WTC11 (cell line): ENCODE measurements around the gene ARF5. TPM values are rescaled to one million over a fixed set of nuclear protein-coding genes. Genes with fewer than 3 reads are reported as not detected.

Experiments
- ATAC-seq: fragments of 200-7000 bp; cut with Tn5 transposase; 2 replicates; pipeline ENCODE4 v1.10.0; 2021; ENCODE audit warnings: mild to moderate bottlenecking, moderate library complexity
- CTCF ChIA-PET: fragments of 300-600 bp; sonication (Branson Sonifier 250); formaldehyde crosslinking; loops from one replicate; lab custom pipeline; 2021; ENCODE audit warnings: antibody characterized with exemption; lab: Charles Lee
- POLR2A ChIA-PET: fragments of 350-600 bp; sonication (Branson Sonifier 250); formaldehyde crosslinking; loops from one replicate; lab custom pipeline; 2021; ENCODE audit warnings: antibody characterized with exemption; lab: Charles Lee
- DNase-seq: peaks from one replicate; pipeline ENCODE4 v3.0.0; 2021; ENCODE audit warnings: low spot score
- H3K27ac Mint-ChIP-seq: 2 replicates; pipeline ENCODE4 v1.8.0; 2021; ENCODE audit warnings: mixed read lengths
- H3K27me3 Mint-ChIP-seq: 2 replicates; pipeline ENCODE4 v1.8.0; 2021; ENCODE audit warnings: low read depth, mild to moderate bottlenecking, moderate library complexity, mixed read lengths
- H3K36me3 Mint-ChIP-seq: 2 replicates; pipeline ENCODE4 v1.8.0; 2021; ENCODE audit warnings: mixed read lengths
- H3K4me1 Mint-ChIP-seq: 2 replicates; pipeline ENCODE4 v1.8.0; 2022; ENCODE audit warnings: mixed read lengths
- H3K4me3 Mint-ChIP-seq: 2 replicates; pipeline ENCODE4 v1.8.0; 2021; ENCODE audit warnings: mild to moderate bottlenecking, moderate library complexity, mixed read lengths
- H3K9me3 Mint-ChIP-seq: 2 replicates; pipeline ENCODE4 v1.8.0; 2021; ENCODE audit warnings: mixed read lengths
- ESRRA ChIP-seq: sonication (generic); formaldehyde crosslinking; IDR thresholded peaks from 2 replicates; pipeline ENCODE4 v1.8.1; 2022; ENCODE audit warnings: mild to moderate bottlenecking, missing genetic modification reagents, borderline replicate concordance
- JUN ChIP-seq: sonication (generic); formaldehyde crosslinking; IDR thresholded peaks from 2 replicates; pipeline ENCODE4 v1.8.0; 2023; ENCODE audit warnings: mild to moderate bottlenecking, missing genetic modification reagents
- NR2C2 ChIP-seq: sonication (generic); formaldehyde crosslinking; IDR thresholded peaks from 2 replicates; pipeline ENCODE4 v1.8.0; 2022; ENCODE audit warnings: mild to moderate bottlenecking, missing genetic modification reagents
- SMAD4 ChIP-seq: sonication (generic); formaldehyde crosslinking; IDR thresholded peaks from 2 replicates; pipeline ENCODE4 v1.8.0; 2022; ENCODE audit warnings: mild to moderate bottlenecking, missing genetic modification reagents
- ZNF121 ChIP-seq: sonication (generic); formaldehyde crosslinking; IDR thresholded peaks from 2 replicates; pipeline ENCODE4 v1.8.0; 2023; ENCODE audit warnings: missing genetic modification reagents
- ZNF138 ChIP-seq: sonication (generic); formaldehyde crosslinking; conservative IDR thresholded peaks from 2 replicates; pipeline ENCODE4 v1.8.1; 2022; ENCODE audit warnings: mild to moderate bottlenecking, moderate library complexity, missing genetic modification reagents
- ZNF416 ChIP-seq: fragments of 250-450 bp; sonication (Bioruptor Pico); IDR thresholded peaks from 2 replicates; pipeline ENCODE4 v1.9.0; 2021; ENCODE audit warnings: mild to moderate bottlenecking, inconsistent platforms
- ZSCAN18 ChIP-seq: fragments of 250-450 bp; sonication (Bioruptor Pico); IDR thresholded peaks from 2 replicates; pipeline ENCODE4 v2.1.2; 2022; ENCODE audit warnings: mild to moderate bottlenecking, moderate library complexity
- total RNA-seq: library from RNA; stranded (reverse); gene quantifications from 3 replicates; pipeline ENCODE4 v1.2.3, GENCODE V29; 2021
- TF ChIP-seq, protein P1 (sequence below): sonication (generic); formaldehyde crosslinking; IDR thresholded peaks from 2 replicates; pipeline ENCODE4 v1.8.0; 2023; ENCODE audit warnings: missing genetic modification reagents, mild to moderate bottlenecking, borderline replicate concordance
- TF ChIP-seq, protein P2 (sequence below): sonication (generic); formaldehyde crosslinking; IDR thresholded peaks from 2 replicates; pipeline ENCODE4 v1.8.0; 2022; ENCODE audit warnings: mild to moderate bottlenecking, missing genetic modification reagents
- TF ChIP-seq, protein P3 (sequence below): fragments of 250-450 bp; sonication (Bioruptor Pico); IDR thresholded peaks from 2 replicates; pipeline ENCODE4 v1.9.0; 2021; ENCODE audit warnings: mild to moderate bottlenecking, borderline replicate concordance
- TF ChIP-seq, protein P4 (sequence below): sonication (generic); formaldehyde crosslinking; IDR thresholded peaks from 2 replicates; pipeline ENCODE4 v1.8.0; 2022; ENCODE audit warnings: mild to moderate bottlenecking, missing genetic modification reagents
- TF ChIP-seq, protein P5 (sequence below): sonication (generic); formaldehyde crosslinking; IDR thresholded peaks from 2 replicates; pipeline ENCODE4 v1.8.1; 2023; ENCODE audit warnings: mild to moderate bottlenecking, moderate library complexity, missing genetic modification reagents
- TF ChIP-seq, protein P6 (sequence below): fragments of 250-450 bp; sonication (Bioruptor Pico); IDR thresholded peaks from 2 replicates; pipeline ENCODE4 v1.8.0; 2021; ENCODE audit warnings: mild to moderate bottlenecking

The ARF5 gene
- total RNA-seq, 1 experiment from 2014 or later, result 167 TPM

DNA sequence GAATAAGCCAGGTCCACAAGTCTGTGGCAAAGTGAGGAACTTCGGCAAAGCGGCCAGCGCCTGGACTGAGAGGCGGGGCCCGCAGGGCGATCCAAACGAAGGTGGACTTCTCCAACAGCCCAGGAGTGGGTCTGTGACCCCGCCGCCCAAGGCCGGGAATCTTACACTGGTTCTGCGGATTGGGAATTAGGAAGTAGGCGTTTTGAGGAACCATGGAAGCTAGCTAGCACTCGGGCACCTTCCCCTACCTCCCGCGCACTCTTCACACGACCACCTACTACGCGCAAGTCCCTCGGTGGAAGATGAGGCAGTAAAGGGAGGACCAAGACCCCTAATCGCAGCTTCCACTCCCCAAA is 570 bp upstream of the ARF5 start (continued):
- TF ChIP-seq, protein P1, sequence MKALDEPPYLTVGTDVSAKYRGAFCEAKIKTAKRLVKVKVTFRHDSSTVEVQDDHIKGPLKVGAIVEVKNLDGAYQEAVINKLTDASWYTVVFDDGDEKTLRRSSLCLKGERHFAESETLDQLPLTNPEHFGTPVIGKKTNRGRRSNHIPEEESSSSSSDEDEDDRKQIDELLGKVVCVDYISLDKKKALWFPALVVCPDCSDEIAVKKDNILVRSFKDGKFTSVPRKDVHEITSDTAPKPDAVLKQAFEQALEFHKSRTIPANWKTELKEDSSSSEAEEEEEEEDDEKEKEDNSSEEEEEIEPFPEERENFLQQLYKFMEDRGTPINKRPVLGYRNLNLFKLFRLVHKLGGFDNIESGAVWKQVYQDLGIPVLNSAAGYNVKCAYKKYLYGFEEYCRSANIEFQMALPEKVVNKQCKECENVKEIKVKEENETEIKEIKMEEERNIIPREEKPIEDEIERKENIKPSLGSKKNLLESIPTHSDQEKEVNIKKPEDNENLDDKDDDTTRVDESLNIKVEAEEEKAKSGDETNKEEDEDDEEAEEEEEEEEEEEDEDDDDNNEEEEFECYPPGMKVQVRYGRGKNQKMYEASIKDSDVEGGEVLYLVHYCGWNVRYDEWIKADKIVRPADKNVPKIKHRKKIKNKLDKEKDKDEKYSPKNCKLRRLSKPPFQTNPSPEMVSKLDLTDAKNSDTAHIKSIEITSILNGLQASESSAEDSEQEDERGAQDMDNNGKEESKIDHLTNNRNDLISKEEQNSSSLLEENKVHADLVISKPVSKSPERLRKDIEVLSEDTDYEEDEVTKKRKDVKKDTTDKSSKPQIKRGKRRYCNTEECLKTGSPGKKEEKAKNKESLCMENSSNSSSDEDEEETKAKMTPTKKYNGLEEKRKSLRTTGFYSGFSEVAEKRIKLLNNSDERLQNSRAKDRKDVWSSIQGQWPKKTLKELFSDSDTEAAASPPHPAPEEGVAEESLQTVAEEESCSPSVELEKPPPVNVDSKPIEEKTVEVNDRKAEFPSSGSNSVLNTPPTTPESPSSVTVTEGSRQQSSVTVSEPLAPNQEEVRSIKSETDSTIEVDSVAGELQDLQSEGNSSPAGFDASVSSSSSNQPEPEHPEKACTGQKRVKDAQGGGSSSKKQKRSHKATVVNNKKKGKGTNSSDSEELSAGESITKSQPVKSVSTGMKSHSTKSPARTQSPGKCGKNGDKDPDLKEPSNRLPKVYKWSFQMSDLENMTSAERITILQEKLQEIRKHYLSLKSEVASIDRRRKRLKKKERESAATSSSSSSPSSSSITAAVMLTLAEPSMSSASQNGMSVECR (CRISPR knock-in tag), result no peak
- TF ChIP-seq ZSCAN18 (CRISPR knock-in tag), result no peak
- no peak for TF ChIP-seq ZNF138 (CRISPR knock-in tag)
- TF ChIP-seq, protein P2, sequence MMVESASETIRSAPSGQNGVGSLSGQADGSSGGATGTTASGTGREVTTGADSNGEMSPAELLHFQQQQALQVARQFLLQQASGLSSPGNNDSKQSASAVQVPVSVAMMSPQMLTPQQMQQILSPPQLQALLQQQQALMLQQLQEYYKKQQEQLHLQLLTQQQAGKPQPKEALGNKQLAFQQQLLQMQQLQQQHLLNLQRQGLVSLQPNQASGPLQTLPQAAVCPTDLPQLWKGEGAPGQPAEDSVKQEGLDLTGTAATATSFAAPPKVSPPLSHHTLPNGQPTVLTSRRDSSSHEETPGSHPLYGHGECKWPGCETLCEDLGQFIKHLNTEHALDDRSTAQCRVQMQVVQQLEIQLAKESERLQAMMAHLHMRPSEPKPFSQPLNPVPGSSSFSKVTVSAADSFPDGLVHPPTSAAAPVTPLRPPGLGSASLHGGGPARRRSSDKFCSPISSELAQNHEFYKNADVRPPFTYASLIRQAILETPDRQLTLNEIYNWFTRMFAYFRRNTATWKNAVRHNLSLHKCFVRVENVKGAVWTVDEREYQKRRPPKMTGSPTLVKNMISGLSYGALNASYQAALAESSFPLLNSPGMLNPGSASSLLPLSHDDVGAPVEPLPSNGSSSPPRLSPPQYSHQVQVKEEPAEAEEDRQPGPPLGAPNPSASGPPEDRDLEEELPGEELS (CRISPR knock-in tag), result peak; percentile 5; the same call in 1 of the 2 replicates
- TF ChIP-seq, protein P3, sequence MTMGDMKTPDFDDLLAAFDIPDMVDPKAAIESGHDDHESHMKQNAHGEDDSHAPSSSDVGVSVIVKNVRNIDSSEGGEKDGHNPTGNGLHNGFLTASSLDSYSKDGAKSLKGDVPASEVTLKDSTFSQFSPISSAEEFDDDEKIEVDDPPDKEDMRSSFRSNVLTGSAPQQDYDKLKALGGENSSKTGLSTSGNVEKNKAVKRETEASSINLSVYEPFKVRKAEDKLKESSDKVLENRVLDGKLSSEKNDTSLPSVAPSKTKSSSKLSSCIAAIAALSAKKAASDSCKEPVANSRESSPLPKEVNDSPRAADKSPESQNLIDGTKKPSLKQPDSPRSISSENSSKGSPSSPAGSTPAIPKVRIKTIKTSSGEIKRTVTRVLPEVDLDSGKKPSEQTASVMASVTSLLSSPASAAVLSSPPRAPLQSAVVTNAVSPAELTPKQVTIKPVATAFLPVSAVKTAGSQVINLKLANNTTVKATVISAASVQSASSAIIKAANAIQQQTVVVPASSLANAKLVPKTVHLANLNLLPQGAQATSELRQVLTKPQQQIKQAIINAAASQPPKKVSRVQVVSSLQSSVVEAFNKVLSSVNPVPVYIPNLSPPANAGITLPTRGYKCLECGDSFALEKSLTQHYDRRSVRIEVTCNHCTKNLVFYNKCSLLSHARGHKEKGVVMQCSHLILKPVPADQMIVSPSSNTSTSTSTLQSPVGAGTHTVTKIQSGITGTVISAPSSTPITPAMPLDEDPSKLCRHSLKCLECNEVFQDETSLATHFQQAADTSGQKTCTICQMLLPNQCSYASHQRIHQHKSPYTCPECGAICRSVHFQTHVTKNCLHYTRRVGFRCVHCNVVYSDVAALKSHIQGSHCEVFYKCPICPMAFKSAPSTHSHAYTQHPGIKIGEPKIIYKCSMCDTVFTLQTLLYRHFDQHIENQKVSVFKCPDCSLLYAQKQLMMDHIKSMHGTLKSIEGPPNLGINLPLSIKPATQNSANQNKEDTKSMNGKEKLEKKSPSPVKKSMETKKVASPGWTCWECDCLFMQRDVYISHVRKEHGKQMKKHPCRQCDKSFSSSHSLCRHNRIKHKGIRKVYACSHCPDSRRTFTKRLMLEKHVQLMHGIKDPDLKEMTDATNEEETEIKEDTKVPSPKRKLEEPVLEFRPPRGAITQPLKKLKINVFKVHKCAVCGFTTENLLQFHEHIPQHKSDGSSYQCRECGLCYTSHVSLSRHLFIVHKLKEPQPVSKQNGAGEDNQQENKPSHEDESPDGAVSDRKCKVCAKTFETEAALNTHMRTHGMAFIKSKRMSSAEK (CRISPR knock-in tag), result no peak
- TF ChIP-seq, protein P4, sequence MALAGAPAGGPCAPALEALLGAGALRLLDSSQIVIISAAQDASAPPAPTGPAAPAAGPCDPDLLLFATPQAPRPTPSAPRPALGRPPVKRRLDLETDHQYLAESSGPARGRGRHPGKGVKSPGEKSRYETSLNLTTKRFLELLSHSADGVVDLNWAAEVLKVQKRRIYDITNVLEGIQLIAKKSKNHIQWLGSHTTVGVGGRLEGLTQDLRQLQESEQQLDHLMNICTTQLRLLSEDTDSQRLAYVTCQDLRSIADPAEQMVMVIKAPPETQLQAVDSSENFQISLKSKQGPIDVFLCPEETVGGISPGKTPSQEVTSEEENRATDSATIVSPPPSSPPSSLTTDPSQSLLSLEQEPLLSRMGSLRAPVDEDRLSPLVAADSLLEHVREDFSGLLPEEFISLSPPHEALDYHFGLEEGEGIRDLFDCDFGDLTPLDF, result no peak

GRCh38 chr7:127588697-127589482 is 679 bp downstream of the ARF5 start:
- Mint-ChIP-seq H3K4me1 (peaks cover 29% of the 10 kb centered on the region), H3K4me3 (peak overlapping the region; percentile 96), H3K27me3 (peaks cover 24% of the 10 kb centered on the region), H3K36me3 (peaks cover 23% of the 10 kb centered on the region), H3K27ac (peak overlapping the region; percentile 97), H3K9me3 (no peaks in the 10 kb centered on the region)
- DNase-seq (peak; percentile 79), ATAC-seq (peak; percentile 63)
- CTCF ChIA-PET, result interaction anchor here (0.9 to 2.8 kb wide), 16 partner anchors 9 to 621 kb away, joined by 3 to 43 read pairs (median 5); partner anchors contain the start of gene PAX4
- POLR2A ChIA-PET, result interaction anchor here (0.7 to 2.9 kb wide), 4 partner anchors 32 to 62 kb away, joined by 3 to 9 read pairs (median 5); no protein-coding TSS in a partner anchor
- TF ChIP-seq, protein P5, sequence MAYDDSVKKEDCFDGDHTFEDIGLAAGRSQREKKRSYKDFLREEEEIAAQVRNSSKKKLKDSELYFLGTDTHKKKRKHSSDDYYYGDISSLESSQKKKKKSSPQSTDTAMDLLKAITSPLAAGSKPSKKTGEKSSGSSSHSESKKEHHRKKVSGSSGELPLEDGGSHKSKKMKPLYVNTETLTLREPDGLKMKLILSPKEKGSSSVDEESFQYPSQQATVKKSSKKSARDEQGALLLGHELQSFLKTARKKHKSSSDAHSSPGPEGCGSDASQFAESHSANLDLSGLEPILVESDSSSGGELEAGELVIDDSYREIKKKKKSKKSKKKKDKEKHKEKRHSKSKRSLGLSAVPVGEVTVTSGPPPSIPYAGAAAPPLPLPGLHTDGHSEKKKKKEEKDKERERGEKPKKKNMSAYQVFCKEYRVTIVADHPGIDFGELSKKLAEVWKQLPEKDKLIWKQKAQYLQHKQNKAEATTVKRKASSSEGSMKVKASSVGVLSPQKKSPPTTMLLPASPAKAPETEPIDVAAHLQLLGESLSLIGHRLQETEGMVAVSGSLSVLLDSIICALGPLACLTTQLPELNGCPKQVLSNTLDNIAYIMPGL (CRISPR knock-in tag), result peak; percentile 92
- TF ChIP-seq ESRRA (CRISPR knock-in tag) (no peak), NR2C2 (no peak), ZNF416 (CRISPR knock-in tag) (no peak), SMAD4 (CRISPR knock-in tag) (no peak), JUN (no peak), ZNF121 (no peak)
- TF ChIP-seq, protein P6, sequence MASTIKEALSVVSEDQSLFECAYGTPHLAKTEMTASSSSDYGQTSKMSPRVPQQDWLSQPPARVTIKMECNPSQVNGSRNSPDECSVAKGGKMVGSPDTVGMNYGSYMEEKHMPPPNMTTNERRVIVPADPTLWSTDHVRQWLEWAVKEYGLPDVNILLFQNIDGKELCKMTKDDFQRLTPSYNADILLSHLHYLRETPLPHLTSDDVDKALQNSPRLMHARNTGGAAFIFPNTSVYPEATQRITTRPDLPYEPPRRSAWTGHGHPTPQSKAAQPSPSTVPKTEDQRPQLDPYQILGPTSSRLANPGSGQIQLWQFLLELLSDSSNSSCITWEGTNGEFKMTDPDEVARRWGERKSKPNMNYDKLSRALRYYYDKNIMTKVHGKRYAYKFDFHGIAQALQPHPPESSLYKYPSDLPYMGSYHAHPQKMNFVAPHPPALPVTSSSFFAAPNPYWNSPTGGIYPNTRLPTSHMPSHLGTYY (CRISPR knock-in tag), result no peak
